Articular chondrocyte of knee joint (primary cell): ENCODE results near the gene EDEM3. TPM values are rescaled to one million over a fixed set of nuclear protein-coding genes. Genes with fewer than 3 reads are reported as not detected.

Source experiments
- total RNA-seq: library from RNA; depleted of rRNA; stranded (reverse); fragments of >200 nt; gene quantifications from 2 replicates; pipeline ENCODE4 v1.2.3, GENCODE V29; 2012

Gene EDEM3, protein sequence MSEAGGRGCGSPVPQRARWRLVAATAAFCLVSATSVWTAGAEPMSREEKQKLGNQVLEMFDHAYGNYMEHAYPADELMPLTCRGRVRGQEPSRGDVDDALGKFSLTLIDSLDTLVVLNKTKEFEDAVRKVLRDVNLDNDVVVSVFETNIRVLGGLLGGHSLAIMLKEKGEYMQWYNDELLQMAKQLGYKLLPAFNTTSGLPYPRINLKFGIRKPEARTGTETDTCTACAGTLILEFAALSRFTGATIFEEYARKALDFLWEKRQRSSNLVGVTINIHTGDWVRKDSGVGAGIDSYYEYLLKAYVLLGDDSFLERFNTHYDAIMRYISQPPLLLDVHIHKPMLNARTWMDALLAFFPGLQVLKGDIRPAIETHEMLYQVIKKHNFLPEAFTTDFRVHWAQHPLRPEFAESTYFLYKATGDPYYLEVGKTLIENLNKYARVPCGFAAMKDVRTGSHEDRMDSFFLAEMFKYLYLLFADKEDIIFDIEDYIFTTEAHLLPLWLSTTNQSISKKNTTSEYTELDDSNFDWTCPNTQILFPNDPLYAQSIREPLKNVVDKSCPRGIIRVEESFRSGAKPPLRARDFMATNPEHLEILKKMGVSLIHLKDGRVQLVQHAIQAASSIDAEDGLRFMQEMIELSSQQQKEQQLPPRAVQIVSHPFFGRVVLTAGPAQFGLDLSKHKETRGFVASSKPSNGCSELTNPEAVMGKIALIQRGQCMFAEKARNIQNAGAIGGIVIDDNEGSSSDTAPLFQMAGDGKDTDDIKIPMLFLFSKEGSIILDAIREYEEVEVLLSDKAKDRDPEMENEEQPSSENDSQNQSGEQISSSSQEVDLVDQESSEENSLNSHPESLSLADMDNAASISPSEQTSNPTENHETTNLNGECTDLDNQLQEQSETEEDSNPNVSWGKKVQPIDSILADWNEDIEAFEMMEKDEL
- 66.4 and 75.5 TPM in 2 replicates for total RNA-seq

DNA sequence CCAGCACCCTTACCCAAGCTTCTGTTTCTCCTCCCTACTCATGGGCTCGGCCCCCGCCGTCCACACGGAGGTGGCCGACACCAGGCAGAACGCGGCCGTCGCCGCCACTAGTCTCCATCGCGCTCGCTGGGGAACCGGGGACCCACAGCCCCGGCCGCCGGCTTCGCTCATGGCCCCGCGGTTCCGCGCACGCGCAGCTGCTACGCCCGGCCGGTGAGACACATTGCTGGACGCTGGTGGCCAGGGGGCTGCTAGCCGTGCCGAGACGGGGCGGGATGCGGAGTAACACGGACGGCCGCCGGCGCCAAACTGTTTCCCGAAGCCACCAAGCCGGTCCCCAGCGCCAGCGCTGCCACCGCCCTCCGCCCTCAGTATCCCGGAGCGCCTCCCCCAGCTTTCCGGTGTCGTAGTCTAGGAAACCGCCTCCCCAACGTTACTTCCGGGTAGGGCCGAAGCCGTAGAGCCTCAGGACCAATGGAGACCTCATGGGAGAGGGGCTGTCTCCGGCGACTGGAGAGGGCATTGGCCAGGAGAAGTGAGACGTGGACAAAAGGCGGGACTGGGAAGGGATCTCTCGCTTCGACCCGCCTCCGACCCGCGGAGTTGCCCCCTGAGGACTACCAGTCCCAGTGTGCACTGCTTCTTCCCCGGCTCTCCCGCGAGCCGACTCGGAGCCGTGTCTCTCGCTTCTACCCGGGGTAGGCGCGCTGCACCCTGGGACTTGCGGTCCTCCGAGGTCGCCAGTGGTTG, at the start of gene EDEM3:
Gene EDEM3, minus strand, starts transcription at position 383 of the 750 bp plus-strand sequence. Its CDS starts 212 bp downstream, at position 171.

Other genes starting within 250 kb of the EDEM3 start
- gene NIBAN1, start 219.7 kb upstream of the EDEM3 start, total RNA-seq = 60.2 and 66.6 TPM in 2 replicates